Mesothelial cell of epicardium (in vitro differentiated cells): ENCODE data around the gene PODXL. TPM values are rescaled to one million over a fixed set of nuclear protein-coding genes. Genes with fewer than 3 reads are reported as not detected.

Experiments used
- DNase-seq, 2 experiments: peaks; one replicate each; pipeline ENCODE4 v3.0.0; 2021; ENCODE audit warnings: low spot score in 2 of 2; ENCODE audit not compliant: unreplicated experiment in 2 of 2
- H3K27ac Mint-ChIP-seq: 2 replicates; pipeline ENCODE4 v1.8.0; 2021; ENCODE audit warnings: mixed read lengths
- H3K27me3 Mint-ChIP-seq: 2 replicates; pipeline ENCODE4 v1.8.0; 2021; ENCODE audit warnings: low read depth, mixed read lengths
- H3K36me3 Mint-ChIP-seq: 2 replicates; pipeline ENCODE4 v1.8.0; 2021; ENCODE audit warnings: mixed read lengths
- H3K4me1 Mint-ChIP-seq: 2 replicates; pipeline ENCODE4 v1.8.0; 2021; ENCODE audit warnings: mixed read lengths
- H3K4me3 Mint-ChIP-seq: 2 replicates; pipeline ENCODE4 v1.8.0; 2021; ENCODE audit warnings: mild to moderate bottlenecking, moderate library complexity, mixed read lengths
- H3K9me3 Mint-ChIP-seq: 2 replicates; pipeline ENCODE4 v1.8.0; 2021; ENCODE audit warnings: mixed read lengths
- total RNA-seq: library from RNA; stranded (reverse); gene quantifications from 3 replicates; pipeline ENCODE4 v1.2.1, GENCODE V29; 2021
- TF ChIP-seq, protein P1 (sequence below): fragments of 200-600 bp; sonication (generic); IDR thresholded peaks from one replicate; pipeline ENCODE4 v1.5.0; 2021; ENCODE audit warnings: antibody characterized with exemption; ENCODE audit not compliant: unreplicated experiment

Gene PODXL
- total RNA-seq, 1 donor from 2014 or later = 213 TPM

DNA sequence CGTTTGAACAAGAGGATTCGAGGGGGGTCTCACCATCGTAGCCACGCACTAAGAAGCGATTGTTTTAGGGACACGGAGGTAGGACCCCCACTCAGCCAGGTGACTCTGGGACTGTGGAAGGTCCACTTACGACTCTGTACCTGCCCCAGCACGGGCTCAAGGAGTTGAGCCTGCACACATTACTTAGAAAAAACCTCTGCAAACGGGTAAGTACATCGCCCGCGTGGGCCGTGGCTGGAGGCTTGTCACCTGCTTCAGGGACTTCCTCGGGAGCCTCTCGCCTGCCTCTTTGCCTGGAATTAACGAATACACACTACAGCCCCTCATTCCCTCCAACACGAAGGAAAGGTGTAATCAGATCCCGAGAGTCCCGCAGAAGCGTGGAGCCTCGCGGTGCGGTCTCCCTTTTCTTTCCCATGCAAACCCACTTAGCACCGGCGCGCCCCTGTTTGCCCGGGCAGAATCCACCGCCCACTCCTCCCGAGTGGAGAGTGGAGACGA, 826 bp downstream of the PODXL start:
- peaks cover 46% of the 10 kb centered on the region for H3K4me1 Mint-ChIP-seq
- TF ChIP-seq, protein P1, sequence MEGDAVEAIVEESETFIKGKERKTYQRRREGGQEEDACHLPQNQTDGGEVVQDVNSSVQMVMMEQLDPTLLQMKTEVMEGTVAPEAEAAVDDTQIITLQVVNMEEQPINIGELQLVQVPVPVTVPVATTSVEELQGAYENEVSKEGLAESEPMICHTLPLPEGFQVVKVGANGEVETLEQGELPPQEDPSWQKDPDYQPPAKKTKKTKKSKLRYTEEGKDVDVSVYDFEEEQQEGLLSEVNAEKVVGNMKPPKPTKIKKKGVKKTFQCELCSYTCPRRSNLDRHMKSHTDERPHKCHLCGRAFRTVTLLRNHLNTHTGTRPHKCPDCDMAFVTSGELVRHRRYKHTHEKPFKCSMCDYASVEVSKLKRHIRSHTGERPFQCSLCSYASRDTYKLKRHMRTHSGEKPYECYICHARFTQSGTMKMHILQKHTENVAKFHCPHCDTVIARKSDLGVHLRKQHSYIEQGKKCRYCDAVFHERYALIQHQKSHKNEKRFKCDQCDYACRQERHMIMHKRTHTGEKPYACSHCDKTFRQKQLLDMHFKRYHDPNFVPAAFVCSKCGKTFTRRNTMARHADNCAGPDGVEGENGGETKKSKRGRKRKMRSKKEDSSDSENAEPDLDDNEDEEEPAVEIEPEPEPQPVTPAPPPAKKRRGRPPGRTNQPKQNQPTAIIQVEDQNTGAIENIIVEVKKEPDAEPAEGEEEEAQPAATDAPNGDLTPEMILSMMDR = no peak
- H3K9me3 Mint-ChIP-seq = no peaks in the 10 kb centered on the region
- no peaks in the 10 kb centered on the region for H3K36me3 Mint-ChIP-seq
- peak overlapping the region; percentile 72 for H3K27ac Mint-ChIP-seq
- H3K27me3 Mint-ChIP-seq = peaks cover 53% of the 10 kb centered on the region
- H3K4me3 Mint-ChIP-seq = peak overlapping the region; percentile 82
- no peak for DNase-seq

DNA sequence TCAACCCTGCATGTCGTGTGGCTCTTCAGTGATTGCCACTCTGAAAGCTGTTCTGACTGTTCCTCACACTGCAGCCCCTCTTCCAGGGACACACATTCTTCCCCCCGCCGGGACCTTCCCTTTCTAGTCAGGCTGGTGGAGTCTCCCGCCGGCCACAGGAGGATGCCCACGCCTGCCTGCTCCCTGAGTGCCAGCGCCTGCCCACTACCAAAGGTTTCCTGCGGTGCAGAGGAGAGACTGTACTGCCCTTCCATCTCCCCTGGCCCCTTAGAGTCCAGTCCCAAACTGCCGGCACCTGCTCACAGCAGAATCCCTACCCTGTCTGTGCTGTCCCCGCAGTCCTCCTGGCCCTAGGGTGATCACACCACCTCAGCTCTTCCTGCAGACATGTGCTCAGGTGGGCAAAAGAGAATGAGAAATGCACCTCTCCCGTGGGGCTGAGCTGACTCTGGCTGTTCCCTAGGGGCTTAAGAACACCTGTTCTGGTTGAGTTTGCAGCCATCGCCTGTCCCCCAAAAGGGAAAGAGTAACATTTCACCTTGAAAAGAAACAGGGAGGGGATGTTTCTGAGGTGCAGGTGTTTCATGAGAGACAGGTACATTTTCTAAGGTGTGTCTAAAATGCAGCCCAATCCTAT, 1.4 kb downstream of the PODXL start:
- DNase-seq = no peak
- H3K4me3 Mint-ChIP-seq = peak overlapping the region; percentile 82
- TF ChIP-seq, protein P1 = no peak
- no peaks in the 10 kb centered on the region for H3K9me3 Mint-ChIP-seq
- peak overlapping the region; percentile 26 for H3K27ac Mint-ChIP-seq
- H3K36me3 Mint-ChIP-seq = no peaks in the 10 kb centered on the region
- H3K4me1 Mint-ChIP-seq = peaks cover 46% of the 10 kb centered on the region
- peaks cover 52% of the 10 kb centered on the region for H3K27me3 Mint-ChIP-seq

DNA sequence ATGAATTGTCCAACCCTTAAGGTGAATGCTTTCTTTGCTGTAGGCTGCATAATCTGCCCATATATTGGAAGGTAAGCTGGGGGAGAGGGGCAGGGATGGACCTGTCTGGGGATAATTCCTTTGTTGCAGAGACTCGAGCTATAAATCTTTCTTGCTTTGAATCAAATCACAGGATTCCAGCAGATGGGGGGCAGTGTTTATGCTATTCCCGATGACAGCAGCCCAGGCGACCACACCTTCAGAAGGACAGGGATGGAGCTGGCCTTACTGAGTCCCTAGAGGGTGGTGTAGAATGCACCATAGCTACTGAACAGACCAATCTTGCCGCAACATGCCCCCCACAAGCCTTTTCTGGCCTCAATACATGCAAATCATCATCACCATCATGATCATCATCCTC, 2.5 kb downstream of the PODXL start:
- Mint-ChIP-seq H3K4me1 (peaks cover 46% of the 10 kb centered on the region), H3K36me3 (peaks cover under 1% of the 10 kb centered on the region), H3K4me3 (peak overlapping the region; percentile 82), H3K9me3 (peaks cover under 1% of the 10 kb centered on the region), H3K27ac (no peak overlapping the region), H3K27me3 (peaks cover 50% of the 10 kb centered on the region)
- TF ChIP-seq, protein P1 = no peak
- DNase-seq = no peak

DNA sequence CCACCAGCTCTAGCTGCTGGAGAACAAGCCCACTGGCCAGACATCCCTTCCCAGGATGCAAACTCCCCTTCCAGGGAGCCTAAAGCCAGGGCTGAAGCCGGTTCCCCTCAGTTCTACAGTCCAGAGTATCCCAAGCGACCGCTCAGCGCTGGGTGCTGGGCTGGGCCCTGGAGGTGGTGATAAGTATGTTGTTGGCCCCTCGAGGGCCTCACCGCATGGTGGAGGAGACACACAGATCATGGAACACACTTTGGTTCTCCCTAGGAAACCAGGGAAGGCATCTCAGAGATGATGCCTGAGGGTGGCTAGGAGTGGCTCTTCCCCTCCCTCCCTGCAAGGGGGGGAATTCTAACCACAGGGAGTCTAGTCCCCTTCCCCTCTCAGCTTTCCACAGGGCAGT, 4.4 kb downstream of the PODXL start:
- peaks cover 36% of the 10 kb centered on the region for H3K27me3 Mint-ChIP-seq
- DNase-seq = no peak
- peaks cover 5% of the 10 kb centered on the region for H3K36me3 Mint-ChIP-seq
- no peak overlapping the region for H3K4me3 Mint-ChIP-seq
- TF ChIP-seq, protein P1 = no peak
- no peak overlapping the region for H3K27ac Mint-ChIP-seq
- peaks cover 33% of the 10 kb centered on the region for H3K4me1 Mint-ChIP-seq
- peaks cover 6% of the 10 kb centered on the region for H3K9me3 Mint-ChIP-seq

DNA sequence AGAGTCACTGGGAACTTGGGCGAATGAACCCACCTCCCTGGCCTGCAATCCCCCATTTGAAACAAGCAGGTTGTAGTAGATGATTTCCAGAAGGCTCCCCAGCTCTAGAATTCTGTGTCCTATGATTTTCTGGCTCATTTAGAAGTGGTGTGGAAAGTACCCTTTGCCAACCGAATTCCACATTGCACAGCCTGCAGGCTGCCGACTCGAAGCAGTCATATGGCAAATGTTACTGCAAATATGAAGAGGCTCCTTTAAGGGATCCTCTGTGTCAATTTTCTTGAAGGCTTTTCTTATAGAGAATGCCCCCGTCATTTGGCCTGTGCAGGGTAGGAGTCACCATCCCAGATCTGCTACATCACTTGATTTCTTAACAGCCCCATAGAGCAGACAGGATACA, 5.6 kb downstream of the PODXL start:
- H3K9me3 Mint-ChIP-seq = peaks cover 6% of the 10 kb centered on the region
- H3K27ac Mint-ChIP-seq = no peak overlapping the region
- H3K36me3 Mint-ChIP-seq = peaks cover 5% of the 10 kb centered on the region
- no peak for DNase-seq
- TF ChIP-seq, protein P1 = no peak
- H3K4me1 Mint-ChIP-seq = peaks cover 35% of the 10 kb centered on the region
- peaks cover 34% of the 10 kb centered on the region for H3K27me3 Mint-ChIP-seq
- H3K4me3 Mint-ChIP-seq = no peak overlapping the region
